GM19397 (cell line): ENCODE data around the gene GTPBP1.
A peak's percentile ranks its signal among the peaks of the same experiment; 100 is the strongest.

Experiments
- ATAC-seq: cut with Tn5 transposase; IDR thresholded peaks from one replicate; pipeline ENCODE4 v1.9.1; 2021; ENCODE audit warnings: mild to moderate bottlenecking, moderate library complexity; ENCODE audit not compliant: unreplicated experiment

The GTPBP1 gene

DNA sequence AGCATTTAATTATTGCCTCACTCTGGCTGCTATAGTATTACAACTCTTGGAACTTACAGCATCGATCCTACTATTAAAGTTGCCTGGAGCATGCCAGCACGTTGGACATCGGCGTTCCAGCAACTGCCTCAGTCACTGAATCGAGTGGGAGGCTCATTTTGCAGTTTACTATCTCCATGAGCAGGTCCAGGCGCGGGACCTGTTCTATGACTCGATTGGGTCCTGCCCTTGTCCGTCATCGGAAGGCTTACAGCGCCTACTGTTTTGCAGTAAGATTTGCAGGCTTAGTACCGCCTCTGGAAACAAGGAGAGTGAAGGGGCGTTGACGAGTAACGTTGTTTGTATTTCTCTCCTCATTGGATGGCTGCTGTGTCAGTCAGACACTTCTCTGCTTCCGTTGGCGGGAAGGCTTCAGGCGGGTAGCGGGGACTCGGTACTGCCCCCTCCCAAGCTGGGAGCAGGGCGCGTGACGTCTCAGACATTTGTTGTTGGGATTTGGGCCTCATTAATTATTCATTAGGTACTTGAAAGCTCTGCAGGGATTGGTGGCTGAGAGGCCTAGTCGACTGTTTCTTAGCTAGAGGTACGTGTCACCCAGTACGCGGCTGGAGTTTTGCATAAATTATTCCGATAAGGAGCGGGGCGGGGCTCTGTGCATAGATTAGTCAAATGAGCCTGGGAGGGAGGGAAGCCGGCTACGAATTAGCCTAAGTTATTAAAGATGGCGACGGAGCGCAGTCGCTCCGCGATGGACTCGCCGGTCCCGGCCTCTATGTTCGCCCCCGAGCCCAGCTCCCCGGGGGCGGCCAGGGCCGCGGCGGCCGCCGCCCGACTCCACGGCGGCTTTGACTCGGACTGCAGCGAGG is at the start of gene GTPBP1:
TSS of gene GTPBP1 (plus strand) at position 710 of the 866 bp plus-strand sequence. CDS start at position 722, 12 bp downstream.
- ATAC-seq: peak; percentile 67

DNA sequence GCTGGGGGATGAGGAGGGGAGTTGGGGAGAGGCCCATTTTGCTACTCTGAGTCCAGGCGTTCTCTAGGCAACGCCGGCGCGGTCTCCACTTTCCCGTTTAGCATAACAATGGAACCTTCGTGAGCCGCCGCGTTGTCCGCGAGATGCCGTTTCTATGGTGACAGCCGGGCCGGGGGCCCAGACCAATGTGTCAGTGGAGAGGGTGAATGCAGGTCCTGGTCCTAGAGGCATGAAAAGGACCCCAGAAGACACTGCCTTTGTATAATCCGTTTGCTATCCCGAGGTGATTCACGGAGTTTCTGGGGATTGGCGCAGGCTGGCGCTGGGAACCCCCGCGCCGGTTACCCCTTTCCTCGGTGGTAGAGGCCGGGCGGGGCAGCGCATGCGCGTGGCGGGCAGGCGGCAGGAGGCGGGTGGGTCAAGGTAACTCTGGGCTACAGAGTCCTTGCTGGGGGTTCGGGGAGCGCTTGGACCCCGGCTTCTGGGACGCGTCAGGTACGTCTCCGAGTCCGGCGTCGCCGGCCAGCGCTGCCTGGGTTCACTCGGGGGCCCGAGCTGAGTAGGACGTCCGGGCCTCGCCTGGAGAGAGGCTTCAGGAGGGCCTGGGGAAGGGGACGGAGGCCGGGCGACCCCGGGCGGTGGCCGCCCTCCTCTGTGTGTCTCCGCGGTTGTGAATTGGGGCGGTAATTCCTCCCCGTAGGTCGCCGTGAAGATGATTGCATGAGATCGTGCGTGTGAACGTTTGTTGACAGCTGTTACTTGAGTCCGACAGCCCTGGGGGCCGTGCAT is 49.3 kb upstream of the GTPBP1 start, which contains the start of the genes CBY1 and FAM227A:
TSS of gene CBY1 (plus strand) at position 383 of the 789 bp plus-strand sequence. CDS start 11,417 bp downstream, outside the sequence.
TSS of gene FAM227A (minus strand) at position 137 of the 789 bp plus-strand sequence. CDS start 6,224 bp downstream, outside the sequence.
- ATAC-seq: peak; percentile 79

DNA sequence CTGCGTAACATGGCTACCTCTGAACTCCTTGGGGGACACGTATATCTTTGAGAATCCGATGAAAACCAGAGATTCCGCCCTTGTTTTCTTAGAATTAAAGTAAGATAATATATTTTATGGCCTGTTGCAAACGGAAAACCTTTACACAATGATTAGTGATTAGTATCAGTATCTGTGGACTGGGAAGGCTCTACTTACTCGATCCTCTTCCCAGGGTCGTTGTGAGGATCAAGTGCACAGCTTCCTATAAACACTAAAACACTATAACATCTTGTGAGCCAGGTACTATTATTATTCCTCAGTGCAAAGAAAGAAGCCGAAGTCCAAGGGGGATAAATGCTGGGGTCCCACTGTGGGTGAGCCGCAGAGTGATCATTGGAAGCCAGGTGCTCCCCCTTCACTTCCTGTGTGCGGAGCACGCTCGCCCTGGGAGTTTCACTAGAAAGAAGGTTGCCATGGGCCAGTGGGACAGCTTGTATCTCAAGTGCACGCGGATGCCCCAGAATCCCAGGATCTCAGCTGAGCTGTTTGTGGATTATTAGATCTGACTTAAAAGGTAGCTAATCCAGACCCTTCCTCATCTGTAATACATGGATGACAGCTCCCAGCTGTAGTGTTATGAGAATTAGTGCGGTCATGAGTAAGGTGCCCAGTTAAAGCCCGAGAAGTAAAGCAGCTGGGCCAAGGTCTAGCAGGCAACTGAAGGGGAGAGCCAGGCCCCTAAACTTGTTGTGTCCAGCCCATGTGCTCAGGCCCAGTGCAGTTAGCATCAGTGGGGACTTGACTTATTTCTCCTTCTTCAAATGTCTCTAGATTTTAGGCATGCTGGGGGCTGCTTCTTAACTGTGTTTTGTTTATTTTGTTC is 48.5 kb upstream of the GTPBP1 start:
- no peak for ATAC-seq

DNA sequence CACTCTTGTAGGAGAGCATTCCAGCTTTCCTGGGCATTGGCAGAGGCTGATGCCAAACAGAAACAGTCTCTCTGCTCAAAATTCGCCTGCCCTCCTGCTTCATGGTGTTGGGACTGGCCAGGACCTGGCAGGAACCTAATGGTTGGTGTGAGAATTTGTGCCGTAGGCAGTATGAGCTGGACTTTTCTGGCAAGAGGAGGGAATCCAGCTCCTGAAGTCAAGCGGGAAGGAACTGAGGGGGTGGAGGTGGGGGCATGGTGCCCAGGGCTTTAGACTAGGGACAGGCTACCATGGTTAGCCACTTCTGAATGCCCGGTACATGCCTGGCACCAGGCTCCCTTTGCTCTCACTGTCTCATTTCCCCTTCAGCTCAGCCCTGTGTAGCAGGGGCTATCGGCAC is 30.9 kb upstream of the GTPBP1 start:
- no peak for ATAC-seq

DNA sequence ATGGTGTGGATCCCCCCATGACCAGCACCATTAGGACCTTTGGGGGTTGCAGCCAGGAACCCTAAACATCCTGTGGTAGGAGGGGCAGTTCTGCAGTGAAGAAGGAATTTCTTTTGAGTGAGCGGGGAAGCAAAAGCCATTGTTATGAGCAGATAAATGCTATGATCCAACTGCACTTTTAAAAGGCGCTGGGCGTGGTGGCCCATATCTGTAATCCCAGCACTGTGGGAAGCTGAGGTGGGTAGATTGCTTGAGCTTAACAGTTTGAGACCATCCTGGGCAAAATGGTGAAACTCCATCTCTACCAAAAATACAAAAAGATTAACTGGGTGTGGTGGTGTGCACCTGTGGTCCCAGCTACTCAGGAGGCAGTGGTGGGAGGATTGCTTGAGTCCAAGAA is 29.9 kb upstream of the GTPBP1 start:
- ATAC-seq: no peak

DNA sequence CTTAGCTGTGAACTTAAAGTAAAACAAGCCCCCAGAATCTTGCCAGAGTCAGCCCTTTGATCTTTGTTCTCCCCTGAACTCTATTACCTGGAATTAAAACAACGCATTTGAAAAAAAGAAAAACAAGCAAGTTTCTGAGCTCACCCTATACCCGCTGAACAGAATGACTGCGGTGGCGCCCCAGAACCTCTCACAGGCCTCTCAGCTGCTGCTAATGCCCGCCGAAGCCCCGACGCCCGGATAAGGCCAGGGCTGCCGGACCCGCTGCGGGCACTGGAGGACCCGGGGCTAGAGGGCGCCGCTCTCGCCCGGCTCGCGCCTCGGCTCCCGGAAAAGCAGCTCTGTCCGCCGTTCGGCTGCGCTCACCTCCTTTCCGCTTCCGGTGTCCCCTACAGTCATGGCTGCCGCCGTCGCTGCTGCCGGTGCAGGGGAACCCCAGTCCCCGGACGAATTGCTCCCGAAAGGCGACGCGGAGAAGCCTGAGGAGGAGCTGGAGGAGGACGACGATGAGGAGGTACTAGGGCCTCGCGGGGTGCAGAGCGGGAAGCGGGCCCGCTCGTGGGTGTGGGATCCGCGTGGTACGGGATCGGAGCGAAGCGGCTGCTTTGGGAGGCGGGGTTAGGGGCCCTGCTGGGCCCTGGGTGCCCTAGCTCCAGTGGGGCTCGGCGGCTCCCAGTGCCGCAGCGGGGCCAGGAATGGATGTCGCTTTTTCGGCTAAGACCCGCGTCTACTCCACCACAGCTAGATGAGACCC is 24.0 kb upstream of the GTPBP1 start, which contains the start of gene TOMM22:
TSS of gene TOMM22 (plus strand) at position 376 of the 754 bp plus-strand sequence. CDS start at position 398, 22 bp downstream.
- peak; percentile 94 for ATAC-seq

DNA sequence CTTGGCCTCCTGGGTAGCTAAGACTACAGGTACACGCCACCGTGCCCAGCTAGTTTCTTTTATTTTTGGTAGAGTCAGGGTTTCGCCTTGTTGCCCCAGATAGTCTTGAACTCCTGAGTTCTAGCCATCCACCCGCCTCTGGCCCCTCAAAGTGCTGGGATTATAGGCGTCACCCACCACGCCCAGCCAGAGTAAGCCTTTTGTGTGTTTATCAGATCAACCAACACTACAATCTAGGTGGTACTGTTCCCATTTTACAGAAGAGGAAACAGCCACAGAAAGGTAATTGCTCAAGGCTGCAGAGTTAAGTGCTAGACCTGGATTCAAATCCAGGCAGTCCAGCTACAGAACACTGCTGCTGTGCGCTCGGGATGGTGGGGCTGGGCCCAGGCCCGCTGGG is 20.8 kb upstream of the GTPBP1 start:
- ATAC-seq: no peak

DNA sequence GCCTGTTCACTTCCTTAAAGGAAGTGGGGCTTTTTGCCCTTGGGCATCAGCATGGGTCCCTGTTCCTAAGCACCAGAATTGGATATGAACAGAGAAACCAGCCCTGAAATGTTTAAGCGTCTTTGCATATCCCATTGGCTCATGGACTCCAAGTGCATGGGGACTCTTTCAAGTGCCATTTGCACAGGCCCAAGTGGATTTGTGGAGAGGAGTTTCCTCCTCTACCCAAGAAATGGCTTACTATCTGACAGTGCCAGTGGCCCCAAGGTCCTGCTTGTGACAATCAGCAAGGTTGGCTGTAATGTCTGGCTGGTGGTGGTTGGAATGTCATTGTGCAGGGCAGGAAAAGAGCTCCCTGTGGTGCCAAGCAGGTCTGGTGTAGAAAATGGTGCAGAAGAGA is 20.0 kb upstream of the GTPBP1 start:
- no peak for ATAC-seq

DNA sequence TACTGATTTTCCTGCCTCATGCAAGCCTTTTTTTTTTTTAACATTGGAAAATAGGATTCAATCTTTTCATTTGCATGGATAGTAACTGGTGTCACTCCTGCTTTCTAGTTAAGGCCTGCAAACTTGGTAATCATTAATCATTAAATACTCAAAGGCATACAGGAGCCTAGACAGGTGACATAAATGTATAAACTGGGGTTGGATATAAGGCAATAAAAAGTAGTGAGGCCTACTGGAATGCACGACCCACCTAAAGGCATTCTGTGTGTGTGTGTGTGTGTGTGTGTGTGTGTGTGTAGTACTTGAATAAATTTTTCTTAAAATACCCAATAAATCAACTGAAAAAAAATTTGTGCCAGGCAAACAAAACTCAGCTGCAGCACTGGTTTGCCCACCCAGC is 16.1 kb upstream of the GTPBP1 start:
- no peak for ATAC-seq

DNA sequence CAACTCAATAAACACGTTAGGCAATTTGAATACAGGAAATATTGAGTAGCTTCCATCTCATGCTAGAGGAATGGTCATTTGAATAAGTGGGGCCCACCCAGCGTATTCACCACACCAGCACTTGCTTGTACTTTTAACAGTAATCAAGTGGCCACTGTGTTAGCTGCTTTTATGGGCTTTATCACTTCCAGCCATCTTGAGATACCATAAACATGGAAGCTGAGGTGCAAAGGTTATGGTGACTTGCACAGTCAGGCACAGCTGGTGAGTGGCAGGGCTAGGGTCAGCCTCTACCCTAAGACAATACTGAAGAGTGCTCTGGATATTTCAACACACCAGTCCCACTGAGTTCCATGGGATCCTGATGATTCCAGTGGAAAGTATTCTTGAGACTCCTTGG is 11.7 kb upstream of the GTPBP1 start:
- no peak for ATAC-seq

DNA sequence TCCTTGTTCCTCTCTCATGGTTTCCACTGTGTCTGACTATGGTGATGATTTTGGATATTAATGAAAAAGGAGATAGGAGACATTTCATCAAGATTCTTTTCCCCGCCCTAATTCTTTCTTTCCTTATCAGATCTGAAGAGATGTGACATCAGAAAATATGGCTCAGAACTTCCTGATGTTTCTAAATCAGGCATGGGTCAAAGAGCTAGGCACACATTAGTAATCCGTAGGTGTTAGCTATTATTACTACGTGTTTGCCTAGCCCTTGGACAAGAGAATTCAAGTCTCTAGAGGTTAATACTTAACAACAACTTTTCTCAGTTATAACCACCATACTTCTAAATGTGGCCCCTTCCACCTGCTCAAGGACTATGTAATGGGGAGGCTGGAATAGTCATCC is 10.8 kb upstream of the GTPBP1 start:
- no peak for ATAC-seq

DNA sequence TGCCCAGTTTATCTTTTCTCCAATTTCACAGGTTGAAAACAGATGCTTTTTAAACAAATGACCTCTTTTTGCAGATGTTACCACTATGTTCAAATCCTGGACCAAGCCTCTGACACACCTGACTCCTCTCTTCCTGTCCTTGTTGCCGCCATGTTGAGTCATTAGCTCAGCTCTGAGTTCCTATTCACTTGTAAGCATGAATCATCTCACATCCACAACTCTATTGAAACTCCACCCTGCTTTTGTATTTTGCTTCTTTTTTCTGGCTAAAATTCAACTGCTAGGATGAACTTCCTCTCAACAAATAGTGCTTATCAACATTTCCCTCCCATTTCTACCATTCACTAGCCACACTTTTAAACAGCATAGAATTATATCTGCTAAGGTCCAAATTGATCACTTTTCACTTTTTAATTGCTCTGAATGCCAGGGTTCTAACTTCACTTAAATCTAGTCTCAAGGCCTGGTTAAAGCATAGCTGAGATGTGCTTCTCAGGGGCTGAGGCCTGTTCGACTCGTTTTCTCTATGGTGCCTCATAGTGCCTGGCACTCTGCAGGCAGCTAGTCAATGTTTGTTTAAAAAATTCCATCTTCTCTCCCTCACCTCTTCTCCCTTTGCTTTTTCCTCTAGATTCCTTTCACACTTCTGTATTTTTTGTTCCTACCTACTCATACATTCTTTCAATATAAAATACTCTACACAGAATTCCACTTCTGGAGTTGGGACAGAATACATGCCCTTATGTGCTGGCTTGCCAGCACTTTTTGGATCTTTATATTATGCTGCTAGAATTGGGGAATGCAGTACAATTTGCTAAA is 8.9 kb upstream of the GTPBP1 start:
- no peak for ATAC-seq

DNA sequence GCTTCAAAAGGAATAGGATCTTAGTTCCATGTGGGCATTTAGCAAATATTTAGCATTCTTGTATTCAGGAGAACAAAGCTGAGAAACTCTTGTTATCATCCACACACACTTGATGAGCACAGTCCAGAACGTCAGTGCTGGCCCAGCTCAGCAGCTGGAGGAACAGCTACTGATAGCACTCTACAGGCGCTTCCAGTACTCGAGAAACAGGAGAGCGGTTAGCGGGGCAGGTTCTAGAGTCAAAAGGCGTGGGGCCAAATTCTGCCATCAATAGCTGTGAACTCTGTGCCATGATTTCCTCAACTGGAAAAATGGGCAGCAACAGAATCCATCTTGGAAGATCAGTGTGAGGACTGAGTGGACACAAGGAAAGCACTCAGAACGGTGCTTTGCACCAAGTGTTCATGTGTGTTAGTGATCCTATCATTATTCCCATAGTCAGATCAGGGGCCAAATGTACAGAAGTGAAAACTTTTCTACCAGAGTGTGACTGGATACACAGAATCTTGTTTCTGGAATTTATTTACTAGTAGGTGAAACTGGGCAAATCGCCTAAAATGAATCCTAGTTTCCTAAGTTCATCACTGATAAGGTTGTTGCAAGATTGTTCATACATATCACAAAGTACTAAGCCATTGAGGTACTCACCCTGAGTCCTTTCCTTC is 8.2 kb upstream of the GTPBP1 start:
- ATAC-seq: no peak

DNA sequence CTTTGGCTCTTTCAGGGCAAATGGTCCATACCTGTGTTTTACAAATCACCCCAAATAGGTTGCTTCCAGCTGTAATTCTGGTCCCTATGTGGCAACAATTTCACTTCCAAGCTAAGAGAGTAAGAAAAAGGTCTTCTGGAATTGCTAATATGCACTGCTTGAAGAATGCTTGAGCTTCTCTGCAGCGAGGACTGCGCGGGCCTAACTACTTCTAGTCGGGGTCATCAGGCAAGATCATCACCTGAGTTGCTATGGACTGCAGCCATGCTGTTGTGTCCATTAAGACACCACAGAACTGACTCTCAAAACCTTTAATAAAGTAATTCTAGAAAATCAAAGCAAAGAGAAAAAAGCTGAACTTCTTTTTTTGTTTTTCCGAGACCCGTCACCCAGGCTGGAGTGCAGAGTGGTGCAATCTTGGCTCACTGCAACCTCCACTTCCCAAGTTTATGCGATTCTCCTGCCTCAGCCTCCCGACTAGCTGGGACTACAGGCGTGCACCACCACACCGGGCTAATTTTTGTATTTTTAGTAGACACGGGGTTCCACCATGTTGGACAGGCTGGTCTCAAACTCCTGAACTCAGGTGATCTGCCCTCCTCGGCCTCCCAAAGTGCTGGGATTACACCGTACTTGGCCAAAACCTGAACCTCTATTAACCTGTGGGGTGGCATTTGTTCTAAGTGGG is 7.2 kb upstream of the GTPBP1 start:
- no peak for ATAC-seq

DNA sequence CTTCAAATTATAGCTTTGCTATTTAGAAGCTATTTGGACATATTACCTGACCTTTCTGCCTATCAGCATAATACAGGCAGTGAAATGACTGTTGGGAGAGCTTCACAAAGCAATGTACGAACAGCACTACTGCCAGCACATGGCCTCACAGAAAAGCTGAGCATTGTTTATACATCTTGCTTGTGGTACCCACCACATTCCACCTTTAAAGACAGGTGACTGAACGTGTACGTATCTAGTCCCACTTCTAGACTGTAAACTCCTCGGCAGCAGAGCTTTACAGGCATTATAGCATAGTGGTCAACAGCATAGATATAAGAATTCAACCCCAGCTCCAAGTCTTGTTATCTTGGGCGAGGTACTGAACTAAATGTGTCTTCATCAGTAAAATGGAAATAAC is 6.6 kb upstream of the GTPBP1 start:
- no peak for ATAC-seq

DNA sequence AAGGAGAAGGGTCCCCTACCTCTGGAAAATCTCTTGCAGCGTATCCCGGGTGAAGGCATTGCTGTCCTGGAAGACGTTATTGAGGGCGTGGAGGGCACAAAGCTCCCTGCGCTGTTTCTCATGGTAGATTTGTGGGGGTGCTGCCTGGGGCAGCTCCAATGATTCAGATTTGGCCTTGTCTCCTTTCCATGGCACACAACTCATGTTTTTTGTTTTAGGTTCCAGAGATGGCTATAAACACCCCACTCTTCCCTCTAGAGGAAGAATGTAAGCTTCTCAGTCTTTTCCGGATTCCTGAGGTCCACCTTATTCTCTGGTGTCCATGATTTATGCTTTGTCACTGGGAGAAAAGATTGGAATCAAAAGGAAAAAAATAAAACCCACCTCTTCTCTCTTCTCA is 6.0 kb upstream of the GTPBP1 start:
- no peak for ATAC-seq

DNA sequence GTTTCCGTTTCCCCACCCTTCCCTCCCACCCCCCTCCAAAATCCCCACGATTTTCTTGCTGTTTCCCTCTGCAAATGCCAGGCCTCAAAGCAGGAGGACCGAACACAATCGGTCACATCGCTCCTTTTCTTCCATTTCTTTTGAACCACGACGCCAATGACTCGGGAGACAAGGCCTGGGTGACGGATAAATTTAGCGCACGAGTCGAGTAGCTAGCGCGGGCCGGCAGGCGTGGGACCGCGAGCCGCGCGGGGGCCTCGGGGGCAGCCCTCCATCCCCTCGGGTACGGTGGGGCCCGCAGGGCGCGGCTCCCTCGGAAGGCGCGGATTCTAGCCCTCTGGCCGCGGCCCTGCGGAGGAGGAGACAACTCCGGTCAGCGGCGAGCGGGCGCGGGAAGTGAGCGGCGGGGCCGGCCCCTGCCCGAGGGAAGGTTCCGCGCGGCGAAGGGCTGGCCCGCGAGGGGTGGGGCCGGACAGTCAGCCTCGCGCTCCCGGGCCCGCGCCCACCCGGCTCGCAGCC is 5.4 kb upstream of the GTPBP1 start:
- no peak for ATAC-seq
